Measurements from ENCODE around the gene PRKG1.

DNA sequence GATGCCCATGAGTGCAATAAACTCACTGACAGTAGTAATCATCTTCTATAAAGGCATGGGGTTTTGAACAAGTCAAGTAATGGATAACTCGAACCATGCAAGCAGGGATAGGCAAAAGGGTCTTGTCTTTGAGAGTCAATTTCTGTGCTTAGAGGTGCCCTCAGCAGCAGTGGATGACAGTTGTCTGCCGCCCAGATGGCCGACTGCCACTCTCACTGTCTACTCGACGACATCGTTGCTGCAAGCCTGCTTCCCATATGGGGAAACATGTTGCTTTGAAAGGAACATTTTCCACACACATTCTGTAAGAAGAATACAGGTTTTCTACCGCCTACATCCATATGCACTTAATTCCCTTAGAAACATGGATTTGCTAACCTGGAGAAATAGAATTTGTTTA, 1003.5 kb downstream of the PRKG1 start:
- no peak for TF ChIP-seq POLR2A (IDR thresholded peaks at IDR 0.05)
- no peak for TF ChIP-seq CTCF (IDR thresholded peaks at IDR 0.05)
